Ovary (tissue), 3 donors: ENCODE measurements around the gene GRAMD1B.

Experiments used
- EP300 ChIP-seq: sonication (generic); formaldehyde crosslinking; IDR thresholded peaks from one replicate; pipeline ENCODE4 v1.6.1; 2017; ENCODE audit warnings: antibody characterized with exemption
- POLR2A ChIP-seq: fragments of 450-650 bp; IDR thresholded peaks from one replicate; pipeline ENCODE4 v1.6.1; 2017; ENCODE audit warnings: antibody characterized with exemption, mild to moderate bottlenecking, moderate library complexity
- TF ChIP-seq, protein P1 (sequence below), 3 donors: fragments of 450-650 bp in 2 of 3; fragments of 200-600 bp in 1 of 3; IDR thresholded peaks; one replicate each; pipeline versions ENCODE4 v1.5.1 to v1.8.0; 2016 to 2022; ENCODE audit warnings: antibody characterized with exemption in 3 of 3, mild to moderate bottlenecking in 1 of 3
- donor health status: DM: no; HTN: no; CAD: no.

DNA sequence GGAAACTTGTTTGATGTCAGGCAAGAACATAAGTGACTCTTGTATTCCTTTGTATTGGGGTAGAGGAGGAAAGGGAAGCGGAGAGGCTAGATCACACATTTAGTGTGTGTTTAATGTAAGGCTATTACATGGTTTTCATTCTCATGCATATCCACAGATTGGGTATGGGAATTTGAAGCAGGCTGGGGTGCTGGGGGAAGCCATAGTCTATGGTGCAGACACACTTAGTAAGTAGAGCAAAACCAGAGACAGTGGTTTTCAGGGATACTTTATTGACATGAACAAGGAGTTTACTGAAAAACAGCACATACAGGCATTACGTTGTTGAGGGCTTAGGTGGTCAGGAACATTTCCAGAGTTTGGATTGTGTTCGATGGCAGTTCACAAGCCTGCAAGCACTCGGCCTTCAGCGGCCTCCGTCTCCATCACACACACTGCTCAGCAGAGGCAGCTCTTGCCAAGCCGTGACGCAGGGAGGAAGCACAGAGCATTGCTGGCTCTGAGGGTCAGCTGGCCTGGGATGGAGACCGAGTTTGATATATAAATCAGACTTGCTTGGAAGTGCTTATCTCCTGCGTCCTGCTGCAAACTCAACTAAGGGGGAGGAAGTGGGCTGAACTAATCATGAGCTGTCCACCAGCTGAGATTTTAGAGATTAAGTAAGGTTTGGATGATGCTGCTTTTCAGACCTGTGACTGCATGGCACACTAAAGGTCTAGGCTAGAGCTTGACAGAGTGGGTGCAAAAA, 199.0 kb downstream of the GRAMD1B start:
- TF ChIP-seq, protein P1, sequence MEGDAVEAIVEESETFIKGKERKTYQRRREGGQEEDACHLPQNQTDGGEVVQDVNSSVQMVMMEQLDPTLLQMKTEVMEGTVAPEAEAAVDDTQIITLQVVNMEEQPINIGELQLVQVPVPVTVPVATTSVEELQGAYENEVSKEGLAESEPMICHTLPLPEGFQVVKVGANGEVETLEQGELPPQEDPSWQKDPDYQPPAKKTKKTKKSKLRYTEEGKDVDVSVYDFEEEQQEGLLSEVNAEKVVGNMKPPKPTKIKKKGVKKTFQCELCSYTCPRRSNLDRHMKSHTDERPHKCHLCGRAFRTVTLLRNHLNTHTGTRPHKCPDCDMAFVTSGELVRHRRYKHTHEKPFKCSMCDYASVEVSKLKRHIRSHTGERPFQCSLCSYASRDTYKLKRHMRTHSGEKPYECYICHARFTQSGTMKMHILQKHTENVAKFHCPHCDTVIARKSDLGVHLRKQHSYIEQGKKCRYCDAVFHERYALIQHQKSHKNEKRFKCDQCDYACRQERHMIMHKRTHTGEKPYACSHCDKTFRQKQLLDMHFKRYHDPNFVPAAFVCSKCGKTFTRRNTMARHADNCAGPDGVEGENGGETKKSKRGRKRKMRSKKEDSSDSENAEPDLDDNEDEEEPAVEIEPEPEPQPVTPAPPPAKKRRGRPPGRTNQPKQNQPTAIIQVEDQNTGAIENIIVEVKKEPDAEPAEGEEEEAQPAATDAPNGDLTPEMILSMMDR (IDR thresholded peaks at IDR 0.05): no peak
- TF ChIP-seq POLR2A (no peak), EP300 (no peak)
